HG03045 (cell line): Measurements from ENCODE around the gene CEP152.

Experiments
- ATAC-seq: cut with Tn5 transposase; IDR thresholded peaks from one replicate; pipeline ENCODE4 v1.9.1; 2021; ENCODE audit warnings: mild to moderate bottlenecking, moderate library complexity; ENCODE audit not compliant: unreplicated experiment

The CEP152 gene

GRCh38 chr15:48775546-48775945, 35.3 kb downstream of the CEP152 start:
- ATAC-seq: no peak

- no peak for ATAC-seq
Observed at GRCh38 chr15:48774484-48774883, 36.4 kb downstream of the CEP152 start.

GRCh38 chr15:48766196-48766595, 44.7 kb downstream of the CEP152 start:
- no peak for ATAC-seq

- ATAC-seq: no peak
Observed at GRCh38 chr15:48765022-48765421, 45.8 kb downstream of the CEP152 start.

- ATAC-seq: no peak
Observed at GRCh38 chr15:48761393-48762158, 49.3 kb downstream of the CEP152 start.

- ATAC-seq: no peak
Observed at GRCh38 chr15:48759921-48760320, 50.9 kb downstream of the CEP152 start.

GRCh38 chr15:48757661-48758060, 53.2 kb downstream of the CEP152 start:
- no peak for ATAC-seq

GRCh38 chr15:48754011-48754410, 56.9 kb downstream of the CEP152 start:
- no peak for ATAC-seq

- no peak for ATAC-seq
Observed at GRCh38 chr15:48751595-48751994, 59.3 kb downstream of the CEP152 start.

- ATAC-seq: no peak
Observed at GRCh38 chr15:48748535-48748934, 62.3 kb downstream of the CEP152 start.

GRCh38 chr15:48733615-48734014, 77.3 kb downstream of the CEP152 start:
- ATAC-seq: no peak

GRCh38 chr15:48730506-48730905, 80.4 kb downstream of the CEP152 start:
- ATAC-seq: no peak

- ATAC-seq: no peak
Observed at GRCh38 chr15:48723969-48724368, 86.9 kb downstream of the CEP152 start.

GRCh38 chr15:48722764-48723661, 87.9 kb downstream of the CEP152 start:
- ATAC-seq: no peak

- ATAC-seq: no peak
Observed at GRCh38 chr15:48721061-48721810, 89.6 kb downstream of the CEP152 start.

- ATAC-seq: no peak
Observed at GRCh38 chr15:48720646-48721045, 90.2 kb downstream of the CEP152 start.

GRCh38 chr15:48719668-48720067, 91.2 kb downstream of the CEP152 start:
- no peak for ATAC-seq

GRCh38 chr15:48718646-48719045, 92.2 kb downstream of the CEP152 start:
- ATAC-seq: no peak

- no peak for ATAC-seq
Observed at GRCh38 chr15:48717458-48717857, 93.4 kb downstream of the CEP152 start.

GRCh38 chr15:48712546-48712945, 98.3 kb downstream of the CEP152 start:
- no peak for ATAC-seq

GRCh38 chr15:48710952-48711495, 99.8 kb downstream of the CEP152 start:
- ATAC-seq: no peak
